IMR-90 (cell line): ENCODE results near the gene TRAK2. TPM values are rescaled to one million over a fixed set of nuclear protein-coding genes. Genes with fewer than 3 reads are reported as not detected.

Source experiments
- ATAC-seq: fragments of 200-7000 bp; cut with Tn5 transposase; 2 replicates; pipeline ENCODE4 v1.9.1; 2020; ENCODE audit warnings: low read depth, mild to moderate bottlenecking, moderate library complexity
- BruUV-seq: library from RNA; stranded (reverse); fragments of 400-500 nt; replicated peaks from 2 replicates; lab custom pipeline; 2021; lab: Mats Ljungman, UMichigan
- CTCF ChIA-PET: fragments of 300-600 bp; formaldehyde crosslinking; extraction: SDS; loops from one replicate; lab custom pipeline; 2021; ENCODE audit warnings: antibody characterized with exemption; lab: Yijun Ruan, JAX
- POLR2A ChIA-PET: fragments of 300-600 bp; sonication (Branson Sonifier 250); formaldehyde crosslinking; loops from one replicate; lab custom pipeline; 2022; ENCODE audit warnings: antibody characterized with exemption; ENCODE audit not compliant: unreplicated experiment; lab: Charles Lee
- DNase-seq: peaks from one replicate; pipeline ENCODE4 v3.0.0; 2013
- H2AFZ ChIP-seq: replicated peaks from 2 replicates; pipeline ENCODE3; 2013; ENCODE audit warnings: low read length, mild to moderate bottlenecking; ENCODE audit not compliant: poor library complexity
- H2AK5ac ChIP-seq: 2 replicates; pipeline ENCODE4 v1.6.1; 2013; ENCODE audit warnings: low read depth, low read length, inconsistent platforms
- H2AK9ac ChIP-seq: replicated peaks from 2 replicates; pipeline ENCODE3; 2013; ENCODE audit warnings: mild to moderate bottlenecking, low read depth, low read length, moderate library complexity; ENCODE audit not compliant: poor library complexity
- H2BK120ac ChIP-seq: 2 replicates; pipeline ENCODE4 v1.6.1; 2013; ENCODE audit warnings: low read depth, low read length, inconsistent platforms
- H2BK15ac ChIP-seq: 3 replicates; pipeline ENCODE4 v1.6.1; 2013; ENCODE audit warnings: low read depth, low read length, inconsistent platforms
- H2BK20ac ChIP-seq: 2 replicates; pipeline ENCODE4 v1.6.1; 2013; ENCODE audit warnings: low read depth, mild to moderate bottlenecking, inconsistent platforms, low read length, moderate library complexity
- H2BK5ac ChIP-seq: 2 replicates; pipeline ENCODE4 v1.6.1; 2013; ENCODE audit warnings: mild to moderate bottlenecking, low read depth, low read length, inconsistent platforms; ENCODE audit not compliant: poor library complexity, severe bottlenecking
- H3K14ac ChIP-seq: replicated peaks from 2 replicates; pipeline ENCODE4 v1.6.1; 2013; ENCODE audit warnings: low read depth, low read length, inconsistent platforms
- H3K18ac ChIP-seq: 2 replicates; pipeline ENCODE4 v1.6.1; 2013; ENCODE audit warnings: low read depth, low read length, control low read depth
- H3K23ac ChIP-seq: 2 replicates; pipeline ENCODE4 v1.6.1; 2013; ENCODE audit warnings: low read depth, low read length, inconsistent platforms
- H3K27ac ChIP-seq: 2 replicates; pipeline ENCODE4 v1.5.1; 2013; ENCODE audit warnings: mild to moderate bottlenecking, control low read depth, low read length; ENCODE audit not compliant: insufficient read depth
- H3K27me3 ChIP-seq: 2 replicates; pipeline ENCODE4 v1.6.1; 2013; ENCODE audit warnings: low read length; ENCODE audit not compliant: control insufficient read depth, insufficient read depth
- H3K36me3 ChIP-seq: 2 replicates; pipeline ENCODE4 v1.6.1; 2013; ENCODE audit warnings: low read length, mixed read lengths; ENCODE audit not compliant: control insufficient read depth, insufficient read depth
- H3K4ac ChIP-seq: 2 replicates; pipeline ENCODE4 v1.6.1; 2013; ENCODE audit warnings: low read depth, low read length, inconsistent platforms
- H3K4me1 ChIP-seq: 2 replicates; pipeline ENCODE4 v1.6.1; 2013; ENCODE audit warnings: low read length, mixed read lengths; ENCODE audit not compliant: control insufficient read depth, insufficient read depth
- H3K4me2 ChIP-seq: 2 replicates; pipeline ENCODE4 v1.6.1; 2013; ENCODE audit warnings: low read depth, mild to moderate bottlenecking, control low read depth, low read length, moderate library complexity
- H3K4me3 ChIP-seq: 2 replicates; pipeline ENCODE4 v1.5.1; 2013; ENCODE audit warnings: low read depth, mild to moderate bottlenecking, control low read depth, low read length, moderate library complexity; ENCODE audit not compliant: insufficient read depth
- H3K56ac ChIP-seq: 2 replicates; pipeline ENCODE4 v1.6.1; 2013; ENCODE audit warnings: low read length, inconsistent platforms; ENCODE audit not compliant: insufficient read depth; ENCODE audit errors: extremely low read depth
- H3K79me1 ChIP-seq, 2 experiments: 2 replicates each; pipeline ENCODE4 v1.6.1; 2013; ENCODE audit warnings: low read length in 2 of 2, inconsistent platforms in 1 of 2, low read depth in 1 of 2
- H3K9ac ChIP-seq: 2 replicates; pipeline ENCODE4 v1.6.1; 2013; ENCODE audit warnings: low read depth, low read length, control low read depth
- H3K9me1 ChIP-seq: 2 replicates; pipeline ENCODE4 v1.6.1; 2013; ENCODE audit warnings: low read length, inconsistent platforms; ENCODE audit not compliant: insufficient read depth
- H3K9me3 ChIP-seq: 2 replicates; pipeline ENCODE4 v1.6.1; 2013; ENCODE audit warnings: low read length; ENCODE audit not compliant: control insufficient read depth, insufficient read depth
- H4K20me1 ChIP-seq: 2 replicates; pipeline ENCODE4 v1.6.1; 2013; ENCODE audit warnings: low read length, inconsistent platforms; ENCODE audit not compliant: insufficient read depth
- H4K5ac ChIP-seq: 2 replicates; pipeline ENCODE4 v1.6.1; 2013; ENCODE audit warnings: mild to moderate bottlenecking, low read depth, low read length, control low read depth
- H4K8ac ChIP-seq, 2 experiments: 2 replicates each; pipeline ENCODE4 v1.6.1; 2013; ENCODE audit warnings: low read depth in 2 of 2, low read length in 2 of 2, control low read depth in 1 of 2, inconsistent platforms in 1 of 2
- H4K91ac ChIP-seq: 2 replicates; pipeline ENCODE4 v1.6.1; 2013; ENCODE audit warnings: low read depth, low read length, inconsistent platforms; ENCODE audit not compliant: insufficient read depth
- BHLHE40 ChIP-seq: fragments of 150-350 bp; IDR thresholded peaks from 2 replicates; pipeline ENCODE4 v1.6.1; 2016; ENCODE audit warnings: mild to moderate bottlenecking, low read depth, low read length
- CHD1 ChIP-seq: IDR thresholded peaks from 2 replicates; pipeline ENCODE4 v1.6.1; 2012; ENCODE audit warnings: low read depth, low read length, improper control_type of control experiment
- ELK1 ChIP-seq: fragments of 150-350 bp; IDR thresholded peaks from 2 replicates; pipeline ENCODE4 v1.6.1; 2016; ENCODE audit warnings: low read depth, mild to moderate bottlenecking, low read length, moderate library complexity, borderline replicate concordance
- MAFK ChIP-seq: IDR thresholded peaks from 2 replicates; pipeline ENCODE4 v1.6.1; 2012; ENCODE audit warnings: low read depth, low read length, improper control_type of control experiment
- MAZ ChIP-seq: IDR thresholded peaks from 2 replicates; pipeline ENCODE4 v1.6.1; 2012; ENCODE audit warnings: low read depth, mild to moderate bottlenecking, low read length, improper control_type of control experiment, moderate library complexity, borderline replicate concordance
- WGBS, 2 experiments: methylation state at CpG; one replicate each; pipeline versions ENCODE4 v1.1.5 to v1.1.7; 2013; ENCODE audit warnings: missing lambda C conversion rate in 2 of 2; ENCODE audit not compliant: insufficient read length in 1 of 2; ENCODE audit errors: extremely low coverage in 2 of 2; 5-methylcytosine and 5-hydroxymethylcytosine counted together
- dilution Hi-C: fragments of 300-500 bp; cut with HindIII; formaldehyde crosslinking; loops from one replicate; pipeline ENCODE4 v1.14.3; 2018; ENCODE audit warnings: low sequenced_read_pairs; ENCODE audit not compliant: unreplicated experiment
- in situ Hi-C: fragments of 300-500 bp; cut with MboI; formaldehyde crosslinking; loops from 3 replicates; pipeline ENCODE4 v1.14.3; 2019; ENCODE audit warnings: low sequenced_read_pairs, inconsistent platforms, mixed read lengths
- intact Hi-C: fragments of 100-400 bp; cut with micrococcal nuclease; formaldehyde crosslinking; loops from 2 replicates; pipeline ENCODE4 v1.10.0; 2022
- polyA plus RNA-seq, 3 experiments: library from polyadenylated mRNA; depleted of rRNA; stranded (reverse); fragments of >200 nt; gene quantifications; 2 replicates each; pipeline ENCODE4 v1.2.3, GENCODE V29; 2012; ENCODE audit warnings: low replicate concordance in 1 of 3
- total RNA-seq: library from RNA; depleted of rRNA; stranded (reverse); fragments of >200 nt; gene quantifications from 2 replicates; pipeline ENCODE4 v1.2.3, GENCODE V29; 2012

TRAK2 gene
- total and polyA plus RNA-seq, 2 of the 4 experiments (the other 2 are of a cell fraction), result 13.1 to 65.4 TPM

GRCh38 chr2:201447086-201447485, 4.2 kb downstream of the TRAK2 start:
- no peaks in the 10 kb centered on the region for H3K27me3 ChIP-seq
- H4K8ac ChIP-seq, result no peak overlapping the region
- no peak overlapping the region for H3K4ac ChIP-seq
- H3K9me3 ChIP-seq, result no peaks in the 10 kb centered on the region
- H2AFZ ChIP-seq, result no peak overlapping the region
- ChIA-PET POLR2A (no interaction called here), CTCF (no interaction called here)
- WGBS, 2 experiments, result 86% methylated on average over 1 of the region's 1 CpG; no CpG with 5 or more reads in 1 of the 2 experiments
- no peak overlapping the region for H4K91ac ChIP-seq
- no peak overlapping the region for H3K23ac ChIP-seq
- H3K9me1 ChIP-seq, result no peaks in the 10 kb centered on the region
- DNase-seq (no peak), ATAC-seq (no peak)
- no peak overlapping the region for H3K4me2 ChIP-seq
- no peak overlapping the region for H3K9ac ChIP-seq
- TF ChIP-seq ELK1, result no peak
- TF ChIP-seq CHD1, result no peak
- no peak for TF ChIP-seq MAZ
- TF ChIP-seq BHLHE40, result no peak
- TF ChIP-seq MAFK, result no peak
- H3K56ac ChIP-seq, result no peak overlapping the region
- no peak overlapping the region for H4K5ac ChIP-seq
- no peaks in the 10 kb centered on the region for H3K36me3 ChIP-seq
- dilution Hi-C loops (no loop called here), intact Hi-C loops (no loop called here), in situ Hi-C loops (no loop called here)
- H2BK5ac ChIP-seq, result no peak overlapping the region
- no peak overlapping the region for H2BK120ac ChIP-seq
- no peak overlapping the region for H3K27ac ChIP-seq
- no TSS peak for BruUV-seq
- peaks cover 25 to 60% of the 10 kb centered on the region in 2 experiments for H3K79me1 ChIP-seq
- H2AK9ac ChIP-seq, result no peak overlapping the region
- no peak overlapping the region for H3K4me3 ChIP-seq
- peaks cover 7% of the 10 kb centered on the region; the same call in 1 of the 2 replicates for H4K20me1 ChIP-seq
- H2AK5ac ChIP-seq, result no peak overlapping the region
- no peaks in the 10 kb centered on the region; the same call in 1 of the 2 replicates for H3K4me1 ChIP-seq
- no peak overlapping the region for H2BK20ac ChIP-seq
- H2BK15ac ChIP-seq, result no peak overlapping the region
- H3K14ac ChIP-seq, result no peak overlapping the region
- H3K18ac ChIP-seq, result no peak overlapping the region
